COR-L47 (cell line): ENCODE measurements around the gene PGA3.
"Not testable (repeated sequence)": the region's sequence is repeated elsewhere in the genome, so short reads cannot be mapped to it uniquely, and the experiment has no call there.

Experiments used
- DNase-seq: peaks from one replicate; lab custom pipeline; 2025; lab: John Stamatoyannopoulos, UW

The PGA3 gene

GRCh38 chr11:61171907-61172306 lies 31.4 kb upstream of the PGA3 start:
- no peak for DNase-seq

GRCh38 chr11:61172356-61172755 lies 31.0 kb upstream of the PGA3 start:
- no peak for DNase-seq

GRCh38 chr11:61172888-61173287 lies 30.4 kb upstream of the PGA3 start:
- DNase-seq, result no peak

DNA sequence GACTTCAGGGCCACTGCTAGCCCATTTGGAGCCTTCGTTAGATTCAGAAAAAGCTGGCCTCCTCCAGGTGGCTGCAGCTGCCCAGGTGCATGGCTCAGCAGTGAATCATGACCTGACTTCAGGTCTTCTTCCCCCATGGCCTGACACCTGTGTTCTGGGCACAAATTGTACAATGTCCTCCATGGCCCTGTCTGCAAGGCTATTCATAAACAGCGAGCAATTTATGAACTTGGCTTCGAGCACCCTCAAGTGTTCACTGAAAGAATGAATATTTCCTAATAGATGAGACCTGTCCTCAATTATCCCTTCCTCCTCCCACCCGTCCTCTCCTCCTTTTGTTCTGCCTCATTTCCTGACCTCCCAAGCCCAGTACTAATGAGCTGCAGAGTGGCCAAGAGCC lies 29.9 kb upstream of the PGA3 start:
- DNase-seq, result peak; percentile 34

DNA sequence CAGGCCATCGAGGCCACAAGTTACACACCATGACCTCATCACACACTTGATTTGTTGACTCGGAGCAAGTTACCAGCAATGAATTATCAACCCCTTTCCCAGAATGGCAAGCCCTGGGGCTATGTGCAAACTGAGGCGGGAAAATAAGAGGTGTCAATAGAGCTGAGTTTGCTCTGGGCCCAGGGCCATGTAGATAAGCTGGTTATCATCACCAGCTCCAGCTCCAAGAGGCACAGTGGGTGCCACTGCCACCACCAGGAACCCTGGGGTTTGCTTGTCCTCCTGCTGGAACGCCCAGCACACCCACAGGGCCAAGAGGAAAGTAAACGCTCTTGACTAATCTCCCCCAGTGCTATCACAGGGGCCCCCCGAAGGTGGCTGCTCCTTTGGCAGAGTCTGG lies 29.0 kb upstream of the PGA3 start:
- no peak for DNase-seq

- no peak for DNase-seq
Measured at GRCh38 chr11:61174949-61175348, 28.4 kb upstream of the PGA3 start.

- DNase-seq, result no peak
Measured at GRCh38 chr11:61176446-61176845, 26.9 kb upstream of the PGA3 start.

DNA sequence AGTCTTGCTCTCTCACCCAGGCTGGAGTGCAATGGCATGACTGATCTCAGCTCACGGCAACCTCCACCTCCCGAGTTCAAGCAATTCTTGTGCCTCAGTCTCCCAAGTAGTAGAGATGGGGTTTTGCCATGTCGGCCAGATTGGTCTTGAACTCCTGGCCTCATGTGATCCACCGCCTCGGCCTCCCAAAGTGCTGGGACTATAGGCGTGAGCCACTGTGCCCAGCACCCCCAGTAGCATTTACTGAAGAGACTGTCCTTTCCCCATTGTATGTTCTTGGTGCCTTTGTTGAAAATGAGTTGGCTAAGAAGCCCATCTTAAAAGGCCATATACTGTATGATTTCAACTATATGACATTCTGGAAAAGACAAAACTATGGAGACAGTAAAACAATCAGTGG lies 23.1 kb upstream of the PGA3 start:
- not testable (repeated sequence) for DNase-seq

DNA sequence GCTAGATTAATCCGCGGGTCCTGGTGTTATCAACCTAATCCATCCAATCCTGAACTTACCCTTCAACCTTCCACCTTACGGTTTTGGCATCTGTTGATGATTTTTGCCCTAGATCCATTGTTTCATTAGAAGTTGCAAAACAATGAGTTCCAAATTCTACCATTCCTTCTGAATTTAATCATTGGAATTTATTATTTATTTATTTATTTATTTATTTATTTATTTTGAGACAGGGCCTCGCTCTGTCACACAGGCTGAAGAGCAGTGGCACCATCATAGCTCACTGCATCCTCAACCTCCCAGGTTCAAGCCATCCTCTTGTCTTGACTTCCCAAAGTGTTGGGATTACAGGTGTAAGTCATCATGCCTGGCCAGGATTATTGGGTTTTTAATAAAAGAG lies 21.8 kb upstream of the PGA3 start:
- DNase-seq, result no peak

DNA sequence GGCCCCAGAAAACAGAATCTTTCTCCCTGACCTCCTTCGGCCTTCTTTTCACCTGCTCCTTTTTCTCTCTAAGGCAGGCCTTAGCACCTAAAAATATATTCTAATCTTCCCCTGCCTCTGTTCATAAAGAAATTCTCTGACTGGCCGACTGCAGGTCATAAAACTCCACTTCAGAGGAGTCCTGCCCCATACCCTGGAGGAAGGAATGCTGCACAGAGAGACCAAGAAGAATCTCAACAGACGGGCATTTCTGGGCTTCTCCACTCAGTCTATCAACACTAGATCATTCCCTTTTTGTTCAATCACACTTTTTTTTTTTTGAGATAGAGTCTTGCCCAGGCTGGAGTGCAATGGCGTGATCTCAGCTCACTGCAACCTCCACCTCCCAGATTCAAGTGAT lies 19.7 kb upstream of the PGA3 start:
- no peak for DNase-seq

DNA sequence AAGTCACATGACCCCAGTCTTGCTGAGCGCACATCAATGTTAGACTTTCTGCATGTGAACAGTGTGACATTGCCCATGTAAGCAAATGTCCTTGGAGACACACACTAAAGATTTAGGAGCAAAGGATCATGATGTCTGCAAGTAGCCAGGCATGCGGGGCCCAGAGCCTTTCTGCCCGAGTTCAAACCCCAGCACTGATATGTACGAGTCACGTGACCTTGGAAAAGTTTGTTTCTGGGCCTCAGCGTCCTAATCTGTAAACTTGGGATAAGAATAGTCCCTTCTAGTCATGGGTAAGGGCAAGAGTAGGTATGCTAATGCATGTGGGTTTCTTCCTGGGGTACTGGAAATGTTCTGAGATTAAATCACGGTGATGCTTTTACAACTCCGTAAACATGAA lies 16.8 kb upstream of the PGA3 start:
- DNase-seq, result no peak

- DNase-seq, result peak; percentile 85
Measured at GRCh38 chr11:61187505-61188130, 15.7 kb upstream of the PGA3 start.

GRCh38 chr11:61189933-61190332 lies 13.4 kb upstream of the PGA3 start:
- DNase-seq, result no peak

DNA sequence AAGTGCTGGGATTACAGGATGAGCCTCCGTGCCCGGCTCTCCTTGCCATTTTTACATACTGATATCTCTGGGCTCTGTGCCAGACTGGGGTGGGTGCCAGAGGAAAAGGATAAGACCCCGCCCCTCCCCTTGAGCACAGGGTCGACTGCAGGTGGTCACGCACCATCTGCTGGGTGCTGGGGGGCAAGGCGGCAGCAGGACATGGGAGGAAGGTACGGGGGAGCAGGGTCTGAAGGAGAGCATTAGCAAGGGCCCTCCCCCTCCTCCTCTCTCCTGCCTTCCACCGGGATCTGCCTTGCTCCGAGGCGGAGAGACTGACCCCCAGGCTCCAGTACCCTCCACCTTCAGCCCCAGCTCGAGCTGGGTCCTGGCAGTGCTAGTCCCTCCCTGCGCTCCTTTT lies 9.7 kb upstream of the PGA3 start:
- DNase-seq, result peak; percentile 16

- no peak for DNase-seq
Measured at GRCh38 chr11:61194169-61194671, 9.1 kb upstream of the PGA3 start.

- DNase-seq, result no peak
Measured at GRCh38 chr11:61194981-61195695, 8.2 kb upstream of the PGA3 start.

DNA sequence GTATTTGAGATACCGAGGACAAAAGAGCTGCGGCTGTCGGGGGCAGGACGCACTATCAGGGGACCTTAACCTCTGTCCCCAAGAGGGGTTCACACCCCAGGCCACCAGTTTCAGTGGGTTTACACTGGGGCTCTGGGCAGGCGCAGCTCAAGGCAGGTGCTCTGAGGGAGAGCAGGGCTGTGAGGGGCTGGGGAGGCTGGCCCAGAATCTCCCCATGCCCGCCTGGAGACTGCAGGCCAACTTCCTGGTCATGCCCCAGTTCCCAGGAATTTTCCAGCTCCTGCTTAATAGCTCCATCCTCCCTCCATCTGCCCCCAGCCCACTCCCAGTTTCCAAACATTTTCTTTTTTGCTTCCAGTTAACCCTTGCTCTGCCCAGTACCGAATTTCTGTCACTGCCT lies 7.6 kb upstream of the PGA3 start:
- DNase-seq, result no peak

DNA sequence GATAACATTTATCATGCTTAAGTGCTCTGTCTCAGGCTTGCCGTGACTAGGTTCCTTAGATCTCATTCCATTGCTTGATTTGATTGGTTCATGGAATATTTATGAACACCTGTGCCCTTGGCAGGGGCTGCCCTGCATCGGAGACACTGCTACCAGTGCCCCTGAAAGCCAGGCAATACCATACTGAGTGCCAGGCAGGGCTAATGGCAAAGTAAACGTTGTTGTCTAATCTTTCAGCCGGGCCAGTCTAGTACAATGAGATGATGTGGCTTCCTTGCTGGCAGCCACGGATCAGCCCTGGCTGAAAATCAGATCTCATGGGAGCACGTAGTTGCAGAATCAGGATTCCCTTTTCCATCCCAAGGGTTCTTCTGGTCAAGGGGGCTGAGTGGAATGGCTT lies 5.0 kb upstream of the PGA3 start:
- no peak for DNase-seq

- DNase-seq, result no peak
Measured at GRCh38 chr11:61198948-61199523, 4.3 kb upstream of the PGA3 start.

DNA sequence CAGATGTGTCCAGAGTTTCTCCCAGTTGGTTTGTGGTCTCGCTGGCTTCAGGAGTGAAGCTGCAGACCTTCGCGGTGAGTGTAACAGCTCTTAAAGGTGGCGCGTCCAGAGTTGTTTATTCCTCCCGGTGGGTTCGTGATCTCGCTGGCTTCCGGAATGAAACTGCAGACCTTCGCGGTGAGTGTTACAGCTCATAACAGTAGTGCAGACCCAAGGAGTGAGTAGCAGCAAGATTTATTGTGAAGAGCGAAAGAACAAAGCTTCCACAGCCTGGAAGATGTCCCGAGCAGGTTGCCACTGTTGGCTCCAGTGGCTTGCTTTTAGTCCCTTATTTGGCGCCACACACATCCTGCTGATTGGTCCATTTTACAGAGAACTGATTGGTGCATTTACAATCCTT lies 1.8 kb upstream of the PGA3 start:
- DNase-seq, result no peak

- DNase-seq, result not testable (repeated sequence)
Measured at GRCh38 chr11:61203873-61204272, 558 bp downstream of the PGA3 start.

GRCh38 chr11:61204502-61205059 lies 1.3 kb downstream of the PGA3 start:
- DNase-seq, result not testable (repeated sequence)
